IMR-90 (cell line): Measurements from ENCODE around the gene PRMT5. TPM values are rescaled to one million over a fixed set of nuclear protein-coding genes. Genes with fewer than 3 reads are reported as not detected.

Experiments used
- ATAC-seq: fragments of 200-7000 bp; cut with Tn5 transposase; 2 replicates; pipeline ENCODE4 v1.9.1; 2020; ENCODE audit warnings: low read depth, mild to moderate bottlenecking, moderate library complexity
- BruUV-seq: library from RNA; stranded (reverse); fragments of 400-500 nt; replicated peaks from 2 replicates; lab custom pipeline; 2021; lab: Mats Ljungman, UMichigan
- CTCF ChIA-PET: fragments of 300-600 bp; formaldehyde crosslinking; extraction: SDS; loops from one replicate; lab custom pipeline; 2021; ENCODE audit warnings: antibody characterized with exemption; lab: Yijun Ruan, JAX
- POLR2A ChIA-PET: fragments of 300-600 bp; sonication (Branson Sonifier 250); formaldehyde crosslinking; loops from one replicate; lab custom pipeline; 2022; ENCODE audit warnings: antibody characterized with exemption; ENCODE audit not compliant: unreplicated experiment; lab: Charles Lee
- DNase-seq: peaks from one replicate; pipeline ENCODE4 v3.0.0; 2013
- H2AFZ ChIP-seq: replicated peaks from 2 replicates; pipeline ENCODE3; 2013; ENCODE audit warnings: low read length, mild to moderate bottlenecking; ENCODE audit not compliant: poor library complexity
- H2AK5ac ChIP-seq: 2 replicates; pipeline ENCODE4 v1.6.1; 2013; ENCODE audit warnings: low read depth, low read length, inconsistent platforms
- H2AK9ac ChIP-seq: replicated peaks from 2 replicates; pipeline ENCODE3; 2013; ENCODE audit warnings: mild to moderate bottlenecking, low read depth, low read length, moderate library complexity; ENCODE audit not compliant: poor library complexity
- H2BK120ac ChIP-seq: 2 replicates; pipeline ENCODE4 v1.6.1; 2013; ENCODE audit warnings: low read depth, low read length, inconsistent platforms
- H2BK15ac ChIP-seq: 3 replicates; pipeline ENCODE4 v1.6.1; 2013; ENCODE audit warnings: low read depth, low read length, inconsistent platforms
- H2BK20ac ChIP-seq: 2 replicates; pipeline ENCODE4 v1.6.1; 2013; ENCODE audit warnings: low read depth, mild to moderate bottlenecking, inconsistent platforms, low read length, moderate library complexity
- H2BK5ac ChIP-seq: 2 replicates; pipeline ENCODE4 v1.6.1; 2013; ENCODE audit warnings: mild to moderate bottlenecking, low read depth, low read length, inconsistent platforms; ENCODE audit not compliant: poor library complexity, severe bottlenecking
- H3K14ac ChIP-seq: replicated peaks from 2 replicates; pipeline ENCODE4 v1.6.1; 2013; ENCODE audit warnings: low read depth, low read length, inconsistent platforms
- H3K18ac ChIP-seq: 2 replicates; pipeline ENCODE4 v1.6.1; 2013; ENCODE audit warnings: low read depth, low read length, control low read depth
- H3K23ac ChIP-seq: 2 replicates; pipeline ENCODE4 v1.6.1; 2013; ENCODE audit warnings: low read depth, low read length, inconsistent platforms
- H3K27ac ChIP-seq: 2 replicates; pipeline ENCODE4 v1.5.1; 2013; ENCODE audit warnings: mild to moderate bottlenecking, control low read depth, low read length; ENCODE audit not compliant: insufficient read depth
- H3K27me3 ChIP-seq: 2 replicates; pipeline ENCODE4 v1.6.1; 2013; ENCODE audit warnings: low read length; ENCODE audit not compliant: control insufficient read depth, insufficient read depth
- H3K36me3 ChIP-seq: 2 replicates; pipeline ENCODE4 v1.6.1; 2013; ENCODE audit warnings: low read length, mixed read lengths; ENCODE audit not compliant: control insufficient read depth, insufficient read depth
- H3K4ac ChIP-seq: 2 replicates; pipeline ENCODE4 v1.6.1; 2013; ENCODE audit warnings: low read depth, low read length, inconsistent platforms
- H3K4me1 ChIP-seq: 2 replicates; pipeline ENCODE4 v1.6.1; 2013; ENCODE audit warnings: low read length, mixed read lengths; ENCODE audit not compliant: control insufficient read depth, insufficient read depth
- H3K4me2 ChIP-seq: 2 replicates; pipeline ENCODE4 v1.6.1; 2013; ENCODE audit warnings: low read depth, mild to moderate bottlenecking, control low read depth, low read length, moderate library complexity
- H3K4me3 ChIP-seq: 2 replicates; pipeline ENCODE4 v1.5.1; 2013; ENCODE audit warnings: low read depth, mild to moderate bottlenecking, control low read depth, low read length, moderate library complexity; ENCODE audit not compliant: insufficient read depth
- H3K56ac ChIP-seq: 2 replicates; pipeline ENCODE4 v1.6.1; 2013; ENCODE audit warnings: low read length, inconsistent platforms; ENCODE audit not compliant: insufficient read depth; ENCODE audit errors: extremely low read depth
- H3K79me1 ChIP-seq, 2 experiments: 2 replicates each; pipeline ENCODE4 v1.6.1; 2013; ENCODE audit warnings: low read length in 2 of 2, inconsistent platforms in 1 of 2, low read depth in 1 of 2
- H3K9ac ChIP-seq: 2 replicates; pipeline ENCODE4 v1.6.1; 2013; ENCODE audit warnings: low read depth, low read length, control low read depth
- H3K9me1 ChIP-seq: 2 replicates; pipeline ENCODE4 v1.6.1; 2013; ENCODE audit warnings: low read length, inconsistent platforms; ENCODE audit not compliant: insufficient read depth
- H3K9me3 ChIP-seq: 2 replicates; pipeline ENCODE4 v1.6.1; 2013; ENCODE audit warnings: low read length; ENCODE audit not compliant: control insufficient read depth, insufficient read depth
- H4K20me1 ChIP-seq: 2 replicates; pipeline ENCODE4 v1.6.1; 2013; ENCODE audit warnings: low read length, inconsistent platforms; ENCODE audit not compliant: insufficient read depth
- H4K5ac ChIP-seq: 2 replicates; pipeline ENCODE4 v1.6.1; 2013; ENCODE audit warnings: mild to moderate bottlenecking, low read depth, low read length, control low read depth
- H4K8ac ChIP-seq, 2 experiments: 2 replicates each; pipeline ENCODE4 v1.6.1; 2013; ENCODE audit warnings: low read depth in 2 of 2, low read length in 2 of 2, control low read depth in 1 of 2, inconsistent platforms in 1 of 2
- H4K91ac ChIP-seq: 2 replicates; pipeline ENCODE4 v1.6.1; 2013; ENCODE audit warnings: low read depth, low read length, inconsistent platforms; ENCODE audit not compliant: insufficient read depth
- MAFK ChIP-seq: IDR thresholded peaks from 2 replicates; pipeline ENCODE4 v1.6.1; 2012; ENCODE audit warnings: low read depth, low read length, improper control_type of control experiment
- NFE2L2 ChIP-seq: fragments of 150-350 bp; IDR thresholded peaks from 2 replicates; pipeline ENCODE4 v1.6.1; 2016; ENCODE audit warnings: low read depth, mild to moderate bottlenecking, low read length
- RCOR1 ChIP-seq: IDR thresholded peaks from 2 replicates; pipeline ENCODE4 v1.6.1; 2012; ENCODE audit warnings: mild to moderate bottlenecking, low read length, improper control_type of control experiment; ENCODE audit not compliant: insufficient replicate concordance
- RFX5 ChIP-seq: IDR thresholded peaks from 2 replicates; pipeline ENCODE4 v1.8.0; 2012; ENCODE audit warnings: low read depth, mild to moderate bottlenecking, low read length, moderate library complexity
- WGBS, 2 experiments: methylation state at CpG; one replicate each; pipeline versions ENCODE4 v1.1.5 to v1.1.7; 2013; ENCODE audit warnings: missing lambda C conversion rate in 2 of 2; ENCODE audit not compliant: insufficient read length in 1 of 2; ENCODE audit errors: extremely low coverage in 2 of 2; 5-methylcytosine and 5-hydroxymethylcytosine counted together
- dilution Hi-C: fragments of 300-500 bp; cut with HindIII; formaldehyde crosslinking; loops from one replicate; pipeline ENCODE4 v1.14.3; 2018; ENCODE audit warnings: low sequenced_read_pairs; ENCODE audit not compliant: unreplicated experiment
- in situ Hi-C: fragments of 300-500 bp; cut with MboI; formaldehyde crosslinking; loops from 3 replicates; pipeline ENCODE4 v1.14.3; 2019; ENCODE audit warnings: low sequenced_read_pairs, inconsistent platforms, mixed read lengths
- intact Hi-C: fragments of 100-400 bp; cut with micrococcal nuclease; formaldehyde crosslinking; loops from 2 replicates; pipeline ENCODE4 v1.10.0; 2022
- polyA plus RNA-seq, 3 experiments: library from polyadenylated mRNA; depleted of rRNA; stranded (reverse); fragments of >200 nt; gene quantifications; 2 replicates each; pipeline ENCODE4 v1.2.3, GENCODE V29; 2012; ENCODE audit warnings: low replicate concordance in 1 of 3
- total RNA-seq: library from RNA; depleted of rRNA; stranded (reverse); fragments of >200 nt; gene quantifications from 2 replicates; pipeline ENCODE4 v1.2.3, GENCODE V29; 2012

PRMT5 gene
- total and polyA plus RNA-seq, 2 of the 4 experiments (the other 2 are of a cell fraction), result 99.3 to 136 TPM

DNA sequence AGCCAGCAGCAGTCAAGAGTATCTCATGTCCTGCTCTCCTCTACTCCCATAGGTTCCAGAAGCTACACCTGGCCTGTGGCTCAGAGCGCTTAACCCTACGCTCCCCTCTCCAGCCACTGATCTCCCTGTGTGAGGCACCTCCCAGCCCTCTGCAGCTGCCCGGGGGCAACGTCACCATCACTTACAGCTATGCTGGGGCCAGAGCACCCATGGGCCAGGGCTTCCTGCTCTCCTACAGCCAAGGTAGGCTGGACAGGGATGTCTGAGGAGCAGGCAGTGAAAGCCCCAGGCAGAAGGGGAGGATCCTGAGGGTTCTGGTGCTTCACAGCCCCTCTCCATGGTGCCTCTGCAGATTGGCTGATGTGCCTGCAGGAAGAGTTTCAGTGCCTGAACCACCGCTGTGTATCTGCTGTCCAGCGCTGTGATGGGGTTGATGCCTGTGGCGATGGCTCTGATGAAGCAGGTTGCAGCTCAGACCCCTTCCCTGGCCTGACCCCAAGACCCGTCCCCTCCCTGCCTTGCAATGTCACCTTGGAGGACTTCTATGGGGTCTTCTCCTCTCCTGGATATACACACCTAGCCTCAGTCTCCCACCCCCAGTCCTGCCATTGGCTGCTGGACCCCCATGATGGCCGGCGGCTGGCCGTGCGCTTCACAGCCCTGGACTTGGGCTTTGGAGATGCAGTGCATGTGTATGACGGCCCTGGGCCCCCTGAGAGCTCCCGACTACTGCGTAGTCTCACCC is 54.0 kb downstream of the PRMT5 start:
- peaks cover 9% of the 10 kb centered on the region for H4K20me1 ChIP-seq
- H4K5ac ChIP-seq, result no peak overlapping the region
- BruUV-seq, result no TSS peak
- H3K23ac ChIP-seq, result no peak overlapping the region
- H2BK15ac ChIP-seq, result no peak overlapping the region
- H3K14ac ChIP-seq, result no peak overlapping the region
- POLR2A ChIA-PET, result no interaction called here
- H2BK5ac ChIP-seq, result no peak overlapping the region
- H3K4me1 ChIP-seq, result peaks cover 3% of the 10 kb centered on the region; the same call in 1 of the 2 replicates
- H3K27ac ChIP-seq, result no peak overlapping the region
- no peak overlapping the region for H2AK5ac ChIP-seq
- H4K91ac ChIP-seq, result no peak overlapping the region
- dilution Hi-C loops, result no loop called here
- intact Hi-C loops, result no loop called here
- no peak overlapping the region for H2BK20ac ChIP-seq
- H3K79me1 ChIP-seq, result peaks cover 20 to 32% of the 10 kb centered on the region in 2 experiments; a peak in 3 of 4 replicates
- in situ Hi-C loops, result no loop called here
- WGBS, 2 experiments, result 100% methylated on average over 2 of the region's 15 CpGs; no CpG with 5 or more reads in 1 of the 2 experiments
- H2AK9ac ChIP-seq, result no peak overlapping the region
- no peak overlapping the region for H3K4me3 ChIP-seq
- H3K9ac ChIP-seq, result no peak overlapping the region
- H2BK120ac ChIP-seq, result no peak overlapping the region
- H3K9me3 ChIP-seq, result no peaks in the 10 kb centered on the region
- CTCF ChIA-PET, result no interaction called here
- H3K9me1 ChIP-seq, result 0 out of 2 replicates have a peak, but pooled peaks cover 3% of the 10 kb centered on the region
- H3K27me3 ChIP-seq, result no peaks in the 10 kb centered on the region
- H2AFZ ChIP-seq, result no peak overlapping the region
- TF ChIP-seq RCOR1 (no peak), RFX5 (no peak), NFE2L2 (no peak), MAFK (no peak)
- H3K18ac ChIP-seq, result no peak overlapping the region
- no peak overlapping the region for H4K8ac ChIP-seq
- DNase-seq, result no peak
- no peak overlapping the region for H3K4me2 ChIP-seq
- ATAC-seq, result no peak
- no peak overlapping the region for H3K4ac ChIP-seq
- no peak overlapping the region for H3K56ac ChIP-seq
- H3K36me3 ChIP-seq, result peaks cover 52% of the 10 kb centered on the region
